ENCODE measurements around the gene PITPNM2.

PITPNM2 gene

DNA sequence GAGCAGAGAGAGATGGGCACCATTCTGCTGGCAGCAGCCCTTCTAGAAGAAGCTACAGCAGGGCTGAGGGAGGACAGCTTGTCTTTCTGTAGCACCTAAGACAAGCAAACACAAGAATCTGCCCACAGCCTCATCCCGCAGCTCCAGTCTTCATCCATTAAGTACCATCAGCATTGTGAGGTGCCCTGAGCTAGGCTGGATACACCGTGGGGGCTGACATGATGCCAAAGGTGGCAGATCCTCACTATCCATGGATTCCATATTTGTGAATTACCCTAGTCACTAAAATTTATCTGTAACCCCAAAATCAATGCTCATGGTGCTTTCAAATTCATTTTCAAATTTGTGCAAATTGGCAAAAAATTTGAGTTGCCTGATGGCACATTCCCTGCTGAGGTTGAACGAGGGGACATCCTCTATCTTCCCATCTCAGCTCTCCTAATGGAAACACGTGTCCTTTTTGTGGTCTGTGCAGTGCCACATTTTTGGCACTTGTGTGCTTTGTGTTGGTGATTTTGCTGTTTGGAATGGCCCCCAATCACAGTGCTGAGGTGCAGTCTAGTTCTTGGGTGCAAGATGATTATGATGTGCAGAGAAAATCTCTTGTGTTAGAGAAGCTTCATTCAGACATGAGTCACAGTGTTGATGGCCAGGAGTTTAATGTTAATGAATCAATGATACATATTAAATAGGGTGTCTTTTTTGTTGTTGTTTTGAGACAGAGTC, 7.0 kb downstream of the PITPNM2 start:
- DNase-seq (ENCODE audit: low spot score), result no peak

DNA sequence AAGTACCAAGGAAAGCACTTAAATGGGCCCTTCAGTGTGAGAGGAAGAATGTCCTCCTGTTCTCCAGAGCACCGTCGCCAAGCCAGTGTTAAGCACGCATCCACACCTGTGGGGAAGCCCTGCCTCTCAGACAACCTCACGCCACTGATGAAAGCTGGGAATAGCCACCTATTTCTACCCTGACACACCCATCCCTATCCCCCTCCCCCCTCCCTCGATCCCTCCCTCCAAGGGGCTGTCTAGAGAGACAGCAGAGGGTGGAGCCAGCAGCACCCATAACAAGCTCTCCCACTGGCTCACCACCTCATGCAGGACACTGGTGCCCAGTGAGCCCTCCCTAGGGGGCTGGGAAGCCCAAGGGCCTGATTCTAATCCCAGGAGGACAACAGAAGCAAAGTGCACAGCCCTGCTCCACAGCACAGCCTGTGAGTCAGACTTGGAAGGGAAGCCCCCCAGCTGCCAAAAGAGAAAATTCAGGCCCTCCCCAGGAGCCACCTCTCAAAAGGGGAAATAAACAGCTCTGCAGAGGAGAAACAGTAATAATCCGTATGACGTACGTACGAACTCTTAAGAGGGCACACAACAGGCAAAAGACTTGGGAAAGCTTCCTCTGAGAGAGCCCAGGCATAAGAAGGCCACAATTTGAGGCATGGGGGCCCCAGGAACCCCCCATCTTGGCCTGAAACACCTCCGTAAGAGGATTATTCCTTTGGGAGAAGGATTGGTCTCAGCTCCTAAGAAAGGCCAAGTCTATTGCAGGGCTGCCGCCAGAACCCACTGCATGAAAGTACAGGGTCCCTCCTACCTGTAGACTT, 7.8 kb downstream of the PITPNM2 start:
- no peak for DNase-seq (ENCODE audit: low spot score)

DNA sequence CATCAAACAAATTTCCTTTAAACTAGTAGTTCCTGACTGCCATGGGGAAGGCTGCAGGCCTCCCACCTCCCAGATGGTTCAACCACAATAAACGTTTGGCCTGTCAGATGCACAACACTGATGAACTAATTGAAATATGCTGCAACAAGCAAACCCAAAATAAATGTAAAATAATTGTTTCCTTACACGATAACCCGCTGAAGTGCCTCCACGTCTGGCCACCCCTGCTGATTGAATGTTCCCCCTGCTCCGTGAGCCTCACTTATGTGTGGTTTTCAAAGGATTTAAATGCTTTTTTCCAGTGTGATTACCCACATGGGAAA, 8.4 kb downstream of the PITPNM2 start:
- no peak for DNase-seq (ENCODE audit: low spot score)

DNA sequence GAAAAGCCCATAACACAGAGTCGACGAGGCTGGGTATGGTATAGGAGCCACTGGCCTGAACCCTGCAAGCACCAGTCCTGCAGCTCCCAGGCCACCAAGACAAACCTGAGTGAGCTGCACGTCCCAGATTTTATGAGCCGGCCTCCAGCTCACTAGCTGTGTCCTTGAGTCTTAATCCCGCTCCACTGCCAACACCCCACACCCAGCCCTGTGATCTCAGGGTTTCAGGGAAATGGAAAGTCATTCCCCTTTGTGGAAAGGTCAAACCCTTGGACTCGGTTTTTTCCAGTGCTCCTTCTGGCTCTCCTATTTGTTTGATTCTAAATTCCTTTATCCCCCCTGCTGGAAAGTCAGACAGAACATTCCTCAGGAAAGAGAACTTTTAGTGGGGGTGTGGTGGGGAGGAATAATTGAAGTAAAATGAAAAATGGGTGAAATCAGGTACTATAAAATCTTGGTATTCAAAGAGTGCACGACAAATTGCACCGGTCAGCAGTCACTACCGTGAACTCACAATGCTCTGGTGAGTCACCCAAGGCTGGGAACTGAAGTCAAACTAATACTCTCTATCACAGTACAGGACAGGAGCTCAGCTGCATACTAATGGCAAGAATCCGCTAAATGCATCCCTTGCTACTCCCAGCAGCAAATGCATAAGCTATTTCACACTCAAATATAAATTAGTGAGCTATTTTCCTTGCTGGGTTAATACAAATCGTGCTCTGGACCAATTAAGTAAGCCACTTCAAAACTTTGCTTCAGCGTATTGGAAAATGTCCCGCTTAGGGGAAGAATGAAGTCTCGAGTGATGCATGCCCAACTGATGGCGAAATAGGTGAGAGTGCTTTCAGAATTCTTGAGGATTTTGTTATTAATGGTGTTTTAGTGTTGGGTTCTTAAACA, 9.0 kb downstream of the PITPNM2 start:
- DNase-seq (ENCODE audit: low spot score), result no peak

DNA sequence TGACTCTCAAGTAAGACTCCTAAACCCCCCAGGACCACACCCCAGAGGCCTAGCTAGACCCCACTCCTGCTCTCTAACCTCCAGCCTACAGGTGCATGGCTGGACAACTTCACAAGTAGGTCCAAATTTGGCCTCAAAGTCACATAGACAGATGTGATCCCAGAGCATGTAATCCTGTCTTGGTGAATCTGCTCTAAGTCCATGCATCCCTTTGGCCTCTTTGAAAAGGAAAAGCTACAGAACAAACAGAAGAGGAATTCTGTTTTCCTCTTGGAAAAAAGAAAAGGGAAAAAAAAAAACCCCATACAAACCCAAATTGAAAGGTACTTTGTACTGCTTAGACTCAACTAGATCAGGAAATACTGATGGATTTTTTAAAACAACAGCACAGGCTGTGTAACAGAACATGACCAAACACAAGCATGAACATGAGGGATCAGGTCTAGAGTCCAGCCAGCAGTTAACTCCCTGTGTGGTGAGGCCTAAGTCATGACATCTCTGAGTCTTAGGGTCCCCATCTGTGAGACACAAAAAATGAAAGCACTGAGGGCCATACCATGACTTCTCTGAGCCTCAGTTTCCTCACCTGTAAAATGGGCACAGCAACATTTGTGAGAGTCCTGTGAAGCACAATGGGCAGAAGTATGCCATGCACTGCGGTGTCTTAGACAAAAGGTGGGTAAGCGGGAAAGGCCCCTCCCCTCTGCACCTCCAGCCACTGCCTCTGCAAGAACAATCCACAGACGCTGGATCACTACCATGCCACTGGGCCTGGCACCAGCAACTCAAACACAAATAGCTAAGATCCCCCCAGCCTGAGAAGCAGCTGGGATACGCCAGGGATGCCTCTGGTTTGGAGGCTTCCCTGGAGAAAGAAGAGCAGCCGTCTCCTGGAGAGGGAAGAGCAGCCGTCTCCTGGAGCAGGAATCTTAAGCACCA, 9.9 kb downstream of the PITPNM2 start:
- no peak for DNase-seq (ENCODE audit: low spot score)

DNA sequence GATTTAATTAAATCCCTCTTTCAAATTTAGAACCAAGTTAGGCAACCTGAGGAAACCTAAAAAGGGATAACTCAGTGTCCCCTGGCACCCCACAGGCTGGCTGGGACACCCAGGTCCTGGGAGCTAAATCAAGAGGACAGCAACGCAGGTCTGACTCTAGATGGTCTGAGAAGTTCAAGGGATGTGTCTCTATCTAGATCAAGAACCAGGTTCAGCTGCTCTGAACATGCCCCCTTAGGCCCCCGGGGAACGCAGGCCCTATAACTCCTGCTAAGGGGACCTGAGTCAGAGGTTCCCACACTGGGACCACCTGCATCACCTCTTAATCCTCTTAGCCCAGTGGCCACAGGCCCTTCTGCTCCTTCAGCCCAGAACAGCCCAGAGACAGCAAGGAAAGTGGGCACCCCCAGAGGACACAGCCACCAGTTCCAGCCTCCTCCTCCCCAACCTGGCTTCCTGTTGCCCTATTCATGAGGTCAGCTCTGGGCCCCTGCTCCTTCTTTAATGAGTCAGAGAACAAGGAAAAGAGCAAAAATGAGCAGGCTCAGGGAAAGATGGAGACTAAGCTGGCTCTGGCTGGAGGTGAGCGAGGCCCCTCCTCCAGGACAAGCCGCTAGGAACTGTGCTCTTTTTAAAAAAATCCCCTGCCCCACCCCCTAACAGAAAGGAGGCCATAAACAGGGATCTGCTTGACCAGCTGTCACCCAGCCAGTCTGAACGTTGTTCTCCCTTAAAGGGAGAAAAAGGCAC, 10.8 kb downstream of the PITPNM2 start:
- no peak for DNase-seq (ENCODE audit: low spot score)

DNA sequence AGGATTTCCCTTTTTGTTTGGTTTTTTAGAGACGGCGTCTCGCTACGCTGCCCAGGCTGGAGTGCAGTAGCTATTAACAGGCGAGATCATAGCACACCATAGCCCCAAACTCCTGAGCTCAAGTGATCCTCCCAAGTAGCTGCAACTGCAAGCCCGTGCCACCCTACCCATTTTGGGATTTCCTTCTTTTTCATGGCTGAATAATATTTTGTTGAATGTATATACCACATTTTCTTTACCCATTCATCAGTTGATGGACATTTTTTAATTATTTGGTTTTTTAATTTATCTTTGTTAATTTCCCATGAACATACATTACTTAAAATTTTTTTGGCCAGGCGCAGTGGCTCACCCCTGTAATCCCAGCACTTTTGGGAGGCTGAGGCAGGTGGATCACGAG, 15.2 kb downstream of the PITPNM2 start:
- no peak for DNase-seq (ENCODE audit: low spot score)

DNA sequence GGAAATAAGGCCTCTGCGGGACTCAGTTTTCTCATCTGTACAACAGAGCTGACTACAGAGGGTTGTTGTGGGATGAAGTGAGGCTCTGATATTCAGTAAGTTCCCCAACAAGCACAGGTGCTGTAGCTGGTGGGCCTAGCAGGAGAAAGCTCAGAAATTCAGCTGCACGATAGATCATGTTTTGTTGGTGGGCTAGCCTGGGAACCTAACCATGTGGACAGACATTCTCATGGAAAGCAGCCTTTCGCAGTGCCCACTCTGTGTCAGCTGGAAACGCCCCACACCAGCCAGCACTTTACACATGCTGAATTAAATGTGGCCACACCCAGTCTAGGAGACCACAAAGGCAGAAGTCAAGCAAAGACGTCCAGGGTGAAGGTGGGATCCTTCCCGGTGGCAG, 16.1 kb downstream of the PITPNM2 start:
- DNase-seq (ENCODE audit: low spot score), result no peak

DNA sequence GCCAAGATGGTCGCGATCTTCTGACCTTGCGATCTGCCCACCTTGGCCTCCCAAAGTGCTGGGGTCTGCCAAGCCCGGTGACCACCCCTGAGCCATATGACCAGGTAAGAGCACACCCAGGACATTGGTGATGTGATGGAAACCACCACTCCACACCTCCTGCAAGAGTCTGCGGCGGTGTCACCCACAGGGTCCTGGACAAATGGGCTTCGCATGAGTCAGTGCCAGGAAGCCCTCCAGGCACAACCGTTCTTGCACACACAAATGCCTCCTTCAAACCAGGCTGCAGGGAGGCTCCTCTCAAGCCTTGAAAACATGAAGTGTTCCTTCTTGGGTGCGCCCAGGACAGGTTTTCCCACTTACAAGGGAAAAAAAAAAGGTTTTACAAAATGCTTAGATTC, 16.6 kb downstream of the PITPNM2 start:
- no peak for DNase-seq (ENCODE audit: low spot score)

DNA sequence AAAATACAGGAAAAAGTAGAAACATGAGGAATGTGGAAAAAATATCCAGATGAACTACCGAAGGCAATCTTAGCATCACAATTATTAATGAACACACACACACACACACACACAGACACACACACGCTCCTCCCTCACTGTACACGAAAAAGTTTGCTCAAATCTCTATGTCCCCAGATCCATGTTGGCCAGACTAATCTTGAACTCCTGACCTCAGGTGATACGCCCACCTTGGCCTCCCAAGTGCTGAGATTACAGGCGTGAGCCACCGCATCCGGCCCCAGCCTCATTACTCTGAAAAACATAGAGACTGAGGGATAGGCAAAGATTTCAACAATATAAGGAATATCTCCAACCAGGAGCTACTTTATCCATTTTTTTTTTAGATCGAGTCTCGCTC, 17.2 kb downstream of the PITPNM2 start:
- no peak for DNase-seq (ENCODE audit: low spot score)

DNA sequence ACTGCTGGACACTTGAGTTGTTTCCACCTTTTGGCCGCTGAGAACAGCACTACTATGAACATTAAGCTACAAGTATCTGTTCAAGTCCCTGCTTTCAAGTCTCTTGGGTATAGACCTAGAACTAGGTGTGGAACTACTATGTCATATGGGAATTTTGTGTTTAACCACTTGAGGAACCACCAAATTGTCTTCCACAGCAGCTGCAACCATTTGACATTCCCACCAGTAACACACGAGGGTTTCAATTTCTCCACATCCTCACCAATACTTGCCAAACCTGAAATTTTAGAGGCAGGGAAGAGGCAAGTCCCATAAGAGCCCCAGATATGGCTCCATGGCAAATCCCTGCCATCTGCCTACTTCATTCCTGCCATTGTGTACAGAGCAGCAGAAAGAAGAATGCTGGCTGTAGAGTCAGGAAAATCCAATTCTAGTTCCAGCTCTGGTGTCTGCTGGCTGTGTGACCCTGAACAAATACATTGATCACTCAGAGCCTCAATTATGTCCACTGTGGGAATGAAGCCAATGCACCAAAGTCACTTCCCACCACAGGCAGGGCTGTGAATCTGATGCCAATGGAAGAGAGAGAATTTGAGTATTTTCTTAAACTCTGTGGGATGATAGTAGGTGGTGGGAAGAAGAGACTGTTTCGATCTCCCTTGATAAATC, 17.8 kb downstream of the PITPNM2 start:
- DNase-seq (ENCODE audit: low spot score), result no peak

DNA sequence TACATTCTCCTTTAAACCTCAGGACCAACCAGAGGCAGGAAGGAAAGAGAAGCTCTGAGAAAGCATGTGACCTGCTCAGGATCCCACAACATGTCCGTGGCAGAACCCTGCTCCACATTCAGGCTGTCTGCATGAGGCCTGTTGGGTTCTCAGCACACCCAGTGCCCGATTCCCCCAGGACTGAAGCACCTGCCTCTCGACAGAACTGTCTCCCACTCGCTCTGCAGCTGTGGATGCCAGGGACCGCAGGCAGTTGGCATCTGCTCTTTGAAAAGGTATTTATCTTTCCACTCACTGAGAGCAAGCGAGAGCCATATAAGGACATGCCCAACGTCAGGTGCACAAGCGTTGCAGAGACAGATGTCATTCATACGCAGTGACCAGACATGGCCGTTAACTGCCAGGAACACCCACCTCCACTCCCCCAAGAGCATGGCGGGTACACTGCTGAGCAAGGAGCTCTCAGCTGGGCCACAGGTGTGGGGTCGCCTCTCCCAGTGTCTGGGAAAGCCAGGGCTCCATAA, 18.9 kb downstream of the PITPNM2 start:
- DNase-seq (ENCODE audit: low spot score), result peak; percentile 52

DNA sequence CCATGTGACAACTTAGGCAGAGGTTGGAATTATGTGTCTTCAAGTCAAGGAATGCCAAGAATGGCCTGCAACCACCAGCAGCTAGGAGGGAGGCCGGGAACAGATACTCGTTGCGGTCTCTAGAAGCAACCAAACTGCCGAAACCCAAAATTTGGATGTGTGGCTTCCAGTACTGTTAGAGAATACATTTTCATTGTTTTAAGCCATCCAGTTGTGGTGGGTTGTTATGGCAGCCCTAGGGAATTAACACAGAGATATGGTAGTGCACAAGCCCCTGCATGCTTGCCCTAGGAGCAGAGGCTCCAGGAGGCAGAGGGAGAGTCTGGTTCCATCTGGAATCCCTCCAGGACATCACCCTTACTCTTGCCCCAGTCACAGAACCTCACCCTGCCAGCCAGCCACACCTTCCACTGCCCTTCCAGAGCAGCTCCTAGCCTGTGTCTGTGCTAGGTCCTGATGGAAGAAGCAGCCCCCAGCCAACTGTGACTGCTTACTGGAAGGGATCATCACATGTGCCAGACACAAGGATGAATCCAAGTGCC, 19.5 kb downstream of the PITPNM2 start:
- DNase-seq (ENCODE audit: low spot score), result no peak

DNA sequence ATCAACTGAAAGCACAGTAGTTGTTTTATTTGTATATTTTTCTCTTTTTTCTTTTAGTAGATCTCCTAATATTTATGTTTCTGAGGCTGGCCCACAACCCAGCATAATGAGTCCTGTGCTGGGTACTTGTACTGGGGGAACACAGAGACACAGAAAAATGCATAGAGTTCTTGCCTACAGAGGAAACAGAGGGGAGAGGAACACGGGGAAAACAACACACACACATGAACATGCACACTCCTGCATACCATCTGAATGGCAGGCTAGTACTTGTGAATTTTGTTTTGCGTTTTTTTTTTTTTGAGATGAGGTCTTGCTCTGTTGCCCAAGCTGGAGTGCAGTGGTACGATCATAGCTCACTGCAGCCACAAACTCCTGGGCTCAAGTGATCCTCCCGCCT, 21.3 kb downstream of the PITPNM2 start:
- DNase-seq (ENCODE audit: low spot score), result no peak

DNA sequence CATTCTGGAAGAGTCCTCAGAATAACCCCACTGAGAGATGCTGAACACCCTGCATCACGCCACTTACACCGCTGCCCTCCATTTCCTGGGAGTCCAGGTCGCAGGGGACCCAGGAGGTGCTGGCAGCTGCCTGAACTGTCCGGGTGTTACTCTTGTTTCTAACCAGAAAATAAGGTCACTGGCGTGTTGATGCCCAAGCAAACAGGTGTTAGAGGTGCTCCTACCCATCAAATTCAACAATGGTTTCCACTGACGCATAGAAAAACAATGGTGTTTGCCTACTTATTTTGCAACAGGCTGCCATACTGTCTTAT, 23.8 kb downstream of the PITPNM2 start:
- DNase-seq (ENCODE audit: low spot score), result no peak

DNA sequence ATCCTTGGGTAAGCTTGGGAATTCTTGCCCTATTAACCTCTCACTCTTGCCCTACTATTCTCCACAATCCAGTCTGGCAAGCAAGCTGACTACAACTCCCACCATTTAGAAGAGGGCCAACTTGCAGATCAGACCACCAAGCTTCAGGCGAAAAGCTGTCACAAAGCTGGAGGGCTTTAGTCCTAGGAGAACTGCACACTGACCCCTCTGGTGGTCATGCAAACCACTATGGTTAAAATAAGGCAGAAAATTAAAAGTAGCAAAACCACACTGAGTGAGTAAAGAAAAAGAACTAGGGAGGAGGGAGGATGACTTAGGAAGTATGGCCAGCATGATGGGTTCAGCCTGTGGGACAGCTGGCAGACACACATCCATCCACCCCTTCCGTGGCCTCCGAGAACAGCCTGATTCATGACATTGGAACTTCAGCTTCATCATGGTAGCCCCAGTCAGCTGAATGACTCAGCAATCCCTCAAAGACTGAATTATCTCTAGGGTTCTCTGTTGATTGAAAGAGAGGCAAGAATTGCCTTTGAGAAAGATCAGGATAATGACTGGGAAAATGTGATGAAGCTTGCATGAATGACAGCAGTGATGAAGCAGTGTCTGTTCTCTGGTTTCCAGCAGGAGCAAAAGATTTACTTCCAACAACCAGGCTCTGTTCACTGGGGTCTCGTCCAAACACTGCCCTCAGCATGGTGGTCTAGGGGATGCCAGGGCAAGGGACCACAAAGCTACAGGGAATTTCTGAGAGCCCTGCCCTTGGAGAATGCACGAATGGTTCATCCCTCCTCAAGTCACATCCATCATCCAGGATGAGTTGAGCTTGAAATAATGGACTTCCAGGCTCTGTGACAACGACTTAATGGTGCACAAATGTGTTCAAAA, 24.4 kb downstream of the PITPNM2 start:
- DNase-seq (ENCODE audit: low spot score), result no peak

DNA sequence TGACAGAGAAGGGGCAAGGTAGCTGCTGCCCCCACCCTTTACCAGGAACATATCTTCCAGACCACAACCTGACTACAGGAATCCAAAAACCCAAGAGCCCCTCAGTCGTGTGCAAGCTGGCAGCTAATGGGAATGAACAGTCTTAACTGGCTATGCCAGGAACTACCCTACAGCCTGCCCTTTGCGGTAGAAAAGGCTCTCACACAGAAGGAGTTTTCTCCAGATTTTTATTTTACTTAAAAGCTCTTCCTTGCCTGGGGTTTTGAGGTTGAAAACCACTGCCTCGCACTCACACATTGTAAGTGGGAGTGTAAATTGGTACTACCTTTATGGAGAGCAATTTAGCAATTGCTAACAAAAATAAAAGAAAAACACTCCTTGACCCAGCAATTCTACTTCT, 28.3 kb downstream of the PITPNM2 start:
- no peak for DNase-seq (ENCODE audit: low spot score)

DNA sequence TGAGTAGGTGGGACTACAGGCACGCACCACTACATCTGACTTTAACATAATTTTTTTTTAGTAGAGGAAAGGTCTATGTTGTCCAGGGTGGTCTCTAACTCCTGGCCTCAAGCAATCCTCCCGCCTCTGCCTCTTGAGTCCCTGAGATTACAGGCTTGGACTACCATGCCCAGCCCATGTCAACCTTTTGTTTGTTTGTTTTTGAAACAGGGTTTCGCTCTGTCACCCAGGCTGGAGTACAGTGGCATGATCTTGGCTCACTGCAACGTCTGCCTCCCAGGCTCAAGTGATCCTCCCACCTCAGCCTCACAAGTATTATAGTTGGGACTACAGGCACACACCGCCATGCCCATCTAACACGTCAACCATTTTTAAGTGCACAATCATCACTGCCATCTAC, 29.2 kb downstream of the PITPNM2 start:
- no peak for DNase-seq (ENCODE audit: low spot score)

Data from SK-N-DZ (cell line).